Urinary bladder (tissue), 4 donors: ENCODE measurements around the gene GPR35. TPM values are rescaled to one million over a fixed set of nuclear protein-coding genes. Genes with fewer than 3 reads are reported as not detected.
"Not testable (repeated sequence)": the region's sequence is repeated elsewhere in the genome, so short reads cannot be mapped to it uniquely, and the experiment has no call there.

Experiments used
- DNase-seq: peaks from one replicate; pipeline ENCODE4 v3.0.0-alpha.2; 2015; ENCODE audit errors: extremely low spot score
- H3K27ac ChIP-seq: one replicate; pipeline ENCODE4 v1.5.1; 2013; ENCODE audit warnings: low read depth, mild to moderate bottlenecking, moderate library complexity
- H3K36me3 ChIP-seq: one replicate; pipeline ENCODE4 v1.6.1; 2013; ENCODE audit warnings: mild to moderate bottlenecking, moderate library complexity; ENCODE audit not compliant: insufficient read depth
- H3K4me1 ChIP-seq: one replicate; pipeline ENCODE4 v1.6.1; 2013; ENCODE audit warnings: mild to moderate bottlenecking, moderate library complexity; ENCODE audit not compliant: insufficient read depth
- H3K4me3 ChIP-seq: one replicate; pipeline ENCODE4 v1.5.1; 2013; ENCODE audit warnings: low read depth, low read length
- WGBS: extraction: QIAGEN DNeasy Blood & Tissue Kit; methylation state at CpG from one replicate; pipeline ENCODE4 v1.1.7; 2013; 5-methylcytosine and 5-hydroxymethylcytosine counted together
- polyA plus RNA-seq: library from polyadenylated mRNA; stranded (reverse); fragments of 200-250 nt; gene quantifications from one replicate; pipeline ENCODE4 v1.2.3, GENCODE V29; 2013
- small RNA-seq: library from RNA; depleted of rRNA; stranded (forward); fragments of <200 nt; gene quantifications from one replicate; pipeline ENCODE3, GENCODE V24; 2014
- total RNA-seq: library from RNA; depleted of rRNA; stranded (reverse); fragments of >200 nt; gene quantifications from one replicate; pipeline ENCODE4 v1.2.3, GENCODE V29; 2014
- donor health status: healthy with polysubstance abuse.
- donor health status: healthy.

GPR35 gene
- total and polyA plus RNA-seq, 2 donors, result 0.63 to 3.3 TPM

DNA sequence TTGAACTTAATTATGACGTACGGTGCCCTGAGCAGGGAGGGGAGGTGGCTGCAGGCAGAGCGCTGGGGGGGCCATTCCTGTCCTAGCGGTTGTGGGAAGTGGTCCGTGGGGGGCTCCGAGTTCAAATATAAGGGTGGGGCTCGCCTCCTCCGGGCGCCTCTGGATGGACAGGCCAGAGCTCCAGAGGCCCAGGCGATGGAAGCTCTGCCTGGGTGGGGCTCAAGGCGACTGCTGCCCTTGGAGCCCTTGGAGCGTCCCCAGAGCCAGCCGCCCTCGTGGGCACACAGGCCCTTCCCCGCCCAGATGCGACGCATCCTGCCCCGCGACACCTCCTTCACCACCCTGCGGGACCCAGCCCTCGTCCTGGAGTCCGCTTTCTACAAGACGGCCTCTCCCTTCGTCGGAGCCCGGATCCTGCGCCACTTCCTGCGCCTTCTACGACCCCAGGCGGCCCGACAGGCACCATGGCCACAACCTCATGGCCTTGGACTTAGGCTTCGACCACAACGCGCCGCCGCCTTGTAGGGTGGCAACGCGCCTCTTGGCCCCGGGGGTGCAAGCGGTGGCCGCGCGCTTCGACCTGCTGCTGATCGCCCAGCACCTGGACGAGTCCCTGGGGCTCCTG is 46.9 kb downstream of the GPR35 start:
- no peak for DNase-seq
- WGBS, result 48% methylated on average over 46 of the region's 46 CpGs
- H3K36me3 ChIP-seq, result no peaks in the 10 kb centered on the region
- no peak overlapping the region for H3K27ac ChIP-seq
- H3K4me1 ChIP-seq, result no peaks in the 10 kb centered on the region
- H3K4me3 ChIP-seq, result no peak overlapping the region

DNA sequence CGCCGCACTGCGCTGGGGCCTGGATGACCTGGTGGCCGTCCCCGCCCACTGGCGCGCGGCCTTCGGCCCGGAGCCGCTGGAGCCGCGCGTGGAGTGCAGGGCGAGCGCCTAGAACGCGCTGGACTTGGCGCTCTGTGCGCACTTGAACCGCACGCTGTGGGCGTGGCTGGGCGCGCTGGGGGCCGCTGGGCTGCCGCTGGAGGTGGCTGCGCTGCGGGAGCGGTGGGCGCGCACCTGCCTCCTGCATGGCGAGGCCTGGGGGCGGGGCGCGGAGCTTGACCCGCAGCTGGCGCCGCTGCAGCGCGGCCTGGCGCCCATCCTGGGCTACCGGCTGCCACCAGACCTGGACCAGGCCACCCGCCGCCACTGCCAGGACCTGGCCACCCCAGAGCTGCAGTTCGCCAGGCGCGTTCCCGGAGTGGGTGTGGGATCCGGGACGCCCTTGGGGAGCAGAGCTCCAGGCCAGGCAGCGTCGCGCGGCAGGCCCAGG is 47.5 kb downstream of the GPR35 start:
- 4% methylated on average over 55 of the region's 55 CpGs for WGBS
- DNase-seq, result no peak
- no peak overlapping the region for H3K4me3 ChIP-seq

DNA sequence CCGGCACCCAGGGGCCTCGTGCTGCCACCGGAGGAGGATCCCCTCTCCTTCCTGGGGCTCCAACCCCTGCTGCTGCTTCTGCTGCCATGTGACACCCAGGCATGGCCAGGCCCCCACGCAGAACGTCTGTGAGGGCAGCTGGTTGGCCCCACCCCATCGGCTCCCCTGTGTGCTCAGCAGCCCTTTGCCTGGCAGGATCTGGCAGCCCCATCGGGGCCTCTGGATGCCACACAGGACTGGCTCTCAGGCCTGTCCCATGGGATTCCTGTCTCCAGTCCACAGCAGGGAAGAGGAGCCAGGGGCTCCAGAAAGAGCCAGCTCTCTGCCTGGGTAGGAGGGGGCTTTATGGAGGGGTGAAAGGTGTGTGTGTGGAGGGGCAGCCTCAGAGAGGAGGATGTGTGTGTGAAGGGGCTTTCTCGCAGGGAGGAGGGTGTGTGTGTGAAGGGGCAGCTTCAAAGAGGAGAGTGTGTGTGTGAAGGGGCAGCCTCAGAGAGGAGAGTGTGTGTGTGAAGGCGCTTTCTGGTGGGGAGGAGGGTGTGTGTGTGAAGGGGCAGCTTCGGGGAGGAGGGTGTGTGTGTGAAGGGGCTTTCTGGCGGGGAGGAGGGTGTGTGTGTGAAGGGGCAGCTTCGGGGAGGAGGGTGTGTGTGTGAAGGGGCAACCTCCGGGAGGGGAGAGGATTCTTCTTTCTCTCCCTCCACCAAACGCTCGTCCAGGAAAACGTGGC is 49.3 kb downstream of the GPR35 start:
- H3K4me1 ChIP-seq, H3K27ac ChIP-seq, H3K4me3 ChIP-seq, H3K36me3 ChIP-seq, DNase-seq: not testable (repeated sequence)
- 27% methylated on average over 12 of the region's 16 CpGs for WGBS

More for the DNA sequence above, 47.5 kb downstream of the GPR35 start:
- Histone ChIP-seq H3K36me3 (no peaks in the 10 kb centered on the region), H3K27ac (no peak overlapping the region), H3K4me1 (no peaks in the 10 kb centered on the region)

DNA sequence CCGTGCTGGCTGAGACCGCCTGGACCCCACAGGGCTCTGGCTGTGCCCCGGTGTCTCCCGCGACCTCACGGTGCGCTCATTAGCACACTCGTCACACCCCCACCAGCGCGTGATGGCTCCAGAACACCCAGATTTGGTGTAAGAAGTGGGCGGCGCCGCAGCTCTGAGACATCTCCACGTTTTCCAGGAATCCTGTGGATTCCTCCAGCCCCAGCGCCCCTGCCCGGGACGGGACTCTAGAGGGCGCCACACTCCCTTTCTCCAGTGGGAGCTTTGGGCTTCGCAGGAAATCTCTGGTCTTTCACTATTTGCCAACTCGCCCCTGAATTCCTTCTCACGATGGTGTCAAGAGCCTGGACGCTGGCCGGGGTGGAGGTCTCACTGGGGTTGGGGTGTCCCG is 50.1 kb downstream of the GPR35 start:
- not testable (repeated sequence) for DNase-seq, H3K36me3 ChIP-seq, H3K4me1 ChIP-seq, H3K4me3 ChIP-seq, H3K27ac ChIP-seq
- WGBS, result no CpG with 5 or more reads among the region's 24 CpGs

DNA sequence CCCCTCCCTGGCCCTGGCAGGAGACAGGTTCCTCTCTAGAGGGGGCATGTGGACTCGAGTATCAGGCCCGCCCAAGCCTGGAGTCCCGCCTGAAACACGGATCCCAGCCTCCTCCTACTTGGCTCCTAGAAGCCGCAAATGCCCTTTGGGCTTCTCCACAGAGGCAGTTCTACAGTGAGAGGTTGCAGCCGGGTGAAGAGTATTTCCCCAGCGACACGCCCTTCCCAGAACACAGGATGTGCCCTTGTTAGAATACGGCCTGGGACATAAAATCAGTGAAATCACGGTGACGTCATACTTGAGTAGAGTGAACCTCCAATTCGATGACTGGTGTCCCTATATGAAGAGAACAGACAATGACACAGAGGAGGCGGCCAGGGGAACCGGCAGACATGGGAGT is 52.8 kb downstream of the GPR35 start:
- not testable (repeated sequence) for H3K4me3 ChIP-seq, DNase-seq, H3K27ac ChIP-seq, H3K36me3 ChIP-seq, H3K4me1 ChIP-seq
- WGBS, result 76% methylated on average over 6 of the region's 14 CpGs

DNA sequence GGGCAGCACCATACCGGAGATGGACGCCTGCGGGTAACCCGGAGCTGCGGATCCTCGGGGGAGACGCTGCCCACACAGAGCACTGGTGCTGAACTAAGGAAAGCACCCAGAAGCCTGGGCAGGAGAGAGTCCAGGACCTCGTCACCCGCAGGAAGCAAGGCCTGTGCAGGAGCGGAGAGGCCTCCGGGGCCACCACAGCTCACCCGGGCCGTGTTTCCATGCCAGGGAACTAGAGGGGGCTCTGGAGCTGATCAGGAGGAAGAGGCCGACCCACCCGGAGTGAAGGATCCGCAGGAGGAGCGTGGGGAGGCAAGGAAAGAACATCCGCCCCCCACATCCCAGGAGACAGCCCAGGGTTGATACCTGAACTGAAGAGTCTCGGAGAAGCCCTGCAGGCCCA is 53.6 kb downstream of the GPR35 start:
- H3K36me3 ChIP-seq, H3K4me3 ChIP-seq, H3K27ac ChIP-seq, DNase-seq, H3K4me1 ChIP-seq: not testable (repeated sequence)
- WGBS, result no CpG with 5 or more reads among the region's 19 CpGs

DNA sequence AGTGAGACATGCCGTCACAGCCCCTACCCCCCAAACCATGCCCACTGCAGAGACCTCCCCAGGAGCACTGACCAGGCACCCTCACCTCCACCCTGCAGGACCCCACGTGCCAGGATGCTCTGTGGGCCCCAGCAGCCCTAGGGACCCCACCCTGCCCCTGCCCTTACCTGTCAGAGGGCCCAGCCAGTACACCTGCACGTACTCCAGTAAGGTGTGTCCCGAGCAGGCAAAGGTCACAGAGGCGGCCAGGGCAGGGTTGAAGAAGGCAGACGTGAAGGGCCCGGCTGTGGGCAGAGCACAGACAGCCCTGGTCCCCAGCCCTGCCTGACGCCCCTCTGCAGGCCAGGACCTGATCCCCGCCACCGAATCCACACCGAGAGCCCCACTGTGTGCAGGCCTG is 54.9 kb downstream of the GPR35 start:
- not testable (repeated sequence) for DNase-seq, H3K4me1 ChIP-seq, H3K4me3 ChIP-seq, H3K36me3 ChIP-seq, H3K27ac ChIP-seq
- WGBS, result 45% methylated on average over 2 of the region's 11 CpGs

Small RNAs within 50 kb of the gene (small RNA-seq; reads per million reads assigned to genes)
- not detected for gene AC011298.3

Other genes starting within 250 kb of the GPR35 start
- 21.1 TPM for gene GPC1, start 189.8 kb upstream of the GPR35 start, total RNA-seq
- gene GPC1, start 189.8 kb upstream of the GPR35 start, polyA plus RNA-seq, result 53.8 TPM
- gene ANKMY1, start 67.5 kb upstream of the GPR35 start, total RNA-seq, result 11.1 TPM
- 9.6 TPM for gene ANKMY1, start 67.5 kb upstream of the GPR35 start, polyA plus RNA-seq
- 2.8 TPM for gene DUSP28, start 65.1 kb upstream of the GPR35 start, total RNA-seq
- gene DUSP28, start 65.1 kb upstream of the GPR35 start, polyA plus RNA-seq, result 5.8 TPM
- gene RNPEPL1, start 57.0 kb upstream of the GPR35 start, total RNA-seq, result 14.5 TPM
- 76.3 TPM for gene RNPEPL1, start 57.0 kb upstream of the GPR35 start, polyA plus RNA-seq
- gene CAPN10, start 38.7 kb upstream of the GPR35 start, total RNA-seq, result 13.6 TPM
- gene CAPN10, start 38.7 kb upstream of the GPR35 start, polyA plus RNA-seq, result 23.3 TPM
- not detected for gene AQP12B, start 57.4 kb downstream of the GPR35 start, total RNA-seq
- not detected for gene AQP12B, start 57.4 kb downstream of the GPR35 start, polyA plus RNA-seq
- not detected for gene AQP12A, start 66.4 kb downstream of the GPR35 start, total RNA-seq
- gene AQP12A, start 66.4 kb downstream of the GPR35 start, polyA plus RNA-seq, result not detected
- gene KIF1A, start 194.7 kb downstream of the GPR35 start, total RNA-seq, result 5.2 TPM
- gene KIF1A, start 194.7 kb downstream of the GPR35 start, polyA plus RNA-seq, result 1.2 TPM
- not detected for gene AGXT, start 243.3 kb downstream of the GPR35 start, total RNA-seq
- 0.49 TPM for gene AGXT, start 243.3 kb downstream of the GPR35 start, polyA plus RNA-seq